HCT116 (cell line): ENCODE results near the gene TOLLIP. TPM values are rescaled to one million over a fixed set of nuclear protein-coding genes. Genes with fewer than 3 reads are reported as not detected.

Source experiments
- ATAC-seq: fragments of 200-7000 bp; cut with Tn5 transposase; 2 replicates; pipeline ENCODE4 v1.9.1; 2020; ENCODE audit warnings: mild to moderate bottlenecking, moderate library complexity
- BruUV-seq: library from RNA; stranded (reverse); fragments of 400-500 nt; replicated peaks from 2 replicates; lab custom pipeline; 2021; lab: Mats Ljungman, UMichigan
- CTCF ChIA-PET: fragments of 300-600 bp; sonication (Branson Sonifier 250); formaldehyde crosslinking; loops from one replicate; lab custom pipeline; 2021; ENCODE audit warnings: antibody characterized with exemption; lab: Charles Lee
- POLR2A ChIA-PET: fragments of 300-600, 350-600 bp; sonication (Branson Sonifier 250); formaldehyde crosslinking; loops from one replicate; lab custom pipeline; 2021; ENCODE audit warnings: antibody characterized with exemption; lab: Charles Lee
- RAD21 ChIA-PET, 2 experiments: fragments of 300-600 bp; sonication (Branson Sonifier 250); formaldehyde crosslinking; loops; one replicate each; lab custom pipeline; 2023; ENCODE audit warnings: low total read pairs in 2 of 2; ENCODE audit not compliant: uncharacterized antibody in 2 of 2, unreplicated experiment in 2 of 2, low non-redundant PET in 1 of 2; lab: Charles Lee
- DNase-seq: peaks from one replicate; pipeline ENCODE4 v3.0.0-alpha.2; 2010; ENCODE audit warnings: low read depth, low spot score
- H2AFZ ChIP-seq: fragments of 200-600 bp; shearing (Covaris generic), sonication (generic); 2 replicates; pipeline ENCODE4 v1.6.1; 2017; ENCODE audit warnings: low read depth, mixed run types, mixed read lengths, antibody characterized with exemption, low read length; ENCODE audit not compliant: poor library complexity, severe bottlenecking
- H3K27ac ChIP-seq: 2 replicates; pipeline ENCODE4 v1.5.1; 2012; ENCODE audit warnings: low read depth, low read length
- H3K27me3 ChIP-seq: fragments of 200-600 bp; sonication (generic); 2 replicates; pipeline ENCODE4 v1.6.1; 2016; ENCODE audit warnings: mixed run types, low read length, mixed read lengths; ENCODE audit not compliant: insufficient read depth
- H3K36me3 ChIP-seq, 2 experiments: fragments of 200-500 bp in 1 of 2; fragments of 200-600 bp in 1 of 2; sonication (Bioruptor generic) in 1 of 2; sonication (generic) in 1 of 2; 2 replicates each; pipeline versions ENCODE4 v1.5.1 to v1.6.1; 2014 to 2016; ENCODE audit warnings: low read length in 2 of 2, inconsistent platforms in 1 of 2, mixed read lengths in 1 of 2, mixed run types in 1 of 2; ENCODE audit not compliant: insufficient read depth in 2 of 2, control insufficient read depth in 1 of 2
- H3K4me1 ChIP-seq, 2 experiments: fragments of 200-600 bp in 1 of 2; sonication (generic) in 1 of 2; 2 replicates each; pipeline versions ENCODE4 v1.5.1 to v1.6.1; 2012 to 2017; ENCODE audit warnings: low read length in 2 of 2, inconsistent platforms in 1 of 2, mild to moderate bottlenecking in 1 of 2, mixed read lengths in 1 of 2, mixed run types in 1 of 2, moderate library complexity in 1 of 2; ENCODE audit not compliant: insufficient read depth in 2 of 2, control insufficient read depth in 1 of 2
- H3K4me2 ChIP-seq: fragments of 200-600 bp; sonication (generic); 2 replicates; pipeline ENCODE4 v1.6.1; 2017; ENCODE audit warnings: mixed run types, low read length, mixed read lengths
- H3K4me3 ChIP-seq, 2 experiments: fragments of 200-600 bp in 1 of 2; sonication (generic) in 1 of 2; replicated peaks in 1 of 2; 2 replicates each; pipeline ENCODE4 v1.5.1; 2011 to 2016; ENCODE audit warnings: low read length in 2 of 2, control low read depth in 1 of 2, low read depth in 1 of 2, mild to moderate bottlenecking in 1 of 2, mixed read lengths in 1 of 2, mixed run types in 1 of 2
- H3K79me2 ChIP-seq: fragments of 200-600 bp; sonication (generic); 2 replicates; pipeline ENCODE4 v1.6.1; 2017; ENCODE audit warnings: mild to moderate bottlenecking, mixed run types, low read length, moderate library complexity, mixed read lengths; ENCODE audit not compliant: insufficient read depth
- H3K9ac ChIP-seq: fragments of 200-600 bp; sonication (generic); 2 replicates; pipeline ENCODE4 v1.6.1; 2016; ENCODE audit warnings: low read length, mixed read lengths
- H3K9me2 ChIP-seq: fragments of 200-600 bp; sonication (generic), shearing (Covaris generic); 2 replicates; pipeline ENCODE4 v1.6.1; 2017; ENCODE audit warnings: mixed run types, mild to moderate bottlenecking, moderate library complexity; ENCODE audit not compliant: insufficient read depth
- H3K9me3 ChIP-seq, 2 experiments: fragments of 200-500 bp in 1 of 2; fragments of 200-600 bp in 1 of 2; sonication (Bioruptor generic) in 1 of 2; sonication (generic) in 1 of 2; 2 replicates each; pipeline ENCODE4 v1.6.1; 2014 to 2017; ENCODE audit warnings: low read length in 2 of 2, mixed read lengths in 2 of 2, inconsistent platforms in 1 of 2, low read depth in 1 of 2, mild to moderate bottlenecking in 1 of 2, mixed run types in 1 of 2, moderate library complexity in 1 of 2; ENCODE audit not compliant: control insufficient read depth in 1 of 2, insufficient read depth in 1 of 2
- H4K20me1 ChIP-seq: fragments of 200-600 bp; sonication (generic), shearing (Covaris generic); 2 replicates; pipeline ENCODE4 v1.6.1; 2017; ENCODE audit warnings: mixed run types, mild to moderate bottlenecking, moderate library complexity; ENCODE audit not compliant: insufficient read depth
- CTCF ChIP-seq, 3 experiments: fragments of 200-600 bp in 1 of 3; sonication (generic) in 1 of 3; IDR thresholded peaks in 2 of 3; conservative IDR thresholded peaks in 1 of 3; 2 replicates each; pipeline ENCODE4 v1.5.1; 2012 to 2017; ENCODE audit warnings: low read depth in 2 of 3, low read length in 2 of 3, antibody characterized with exemption in 1 of 3, borderline replicate concordance in 1 of 3, control low read depth in 1 of 3, mild to moderate bottlenecking in 1 of 3, mixed read lengths in 1 of 3, mixed run types in 1 of 3, moderate library complexity in 1 of 3; ENCODE audit not compliant: insufficient read depth in 1 of 3
- EGR1 ChIP-seq: IDR thresholded peaks from 2 replicates; pipeline ENCODE4 v1.6.1; 2012; ENCODE audit warnings: low read depth
- ELF1 ChIP-seq: IDR thresholded peaks from 2 replicates; pipeline ENCODE4 v1.6.1; 2012; ENCODE audit warnings: low read depth, borderline replicate concordance
- EZH2 ChIP-seq: fragments of 200-600 bp; sonication (generic); IDR thresholded peaks from 2 replicates; pipeline ENCODE4 v1.6.1; 2017; ENCODE audit warnings: antibody characterized with exemption, mixed run types
- JUND ChIP-seq: IDR thresholded peaks from 2 replicates; pipeline ENCODE4 v1.6.1; 2012
- MAX ChIP-seq: IDR thresholded peaks from 2 replicates; pipeline ENCODE4 v1.6.1; 2012
- POLR2AphosphoS5 ChIP-seq: IDR thresholded peaks from 2 replicates; pipeline ENCODE4 v1.6.1; 2011; ENCODE audit warnings: mild to moderate bottlenecking, low read depth, low read length, moderate library complexity
- SIN3A ChIP-seq: IDR thresholded peaks from 2 replicates; pipeline ENCODE4 v1.6.1; 2012; ENCODE audit warnings: low read depth
- SP1 ChIP-seq: IDR thresholded peaks from 2 replicates; pipeline ENCODE4 v1.6.1; 2012; ENCODE audit warnings: low read depth
- ZBTB33 ChIP-seq: IDR thresholded peaks from 2 replicates; pipeline ENCODE4 v1.6.1; 2011; ENCODE audit warnings: mild to moderate bottlenecking, low read length, moderate library complexity; ENCODE audit not compliant: insufficient replicate concordance; ENCODE audit errors: extremely low read depth
- ZFX ChIP-seq: fragments of 450-650 bp; IDR thresholded peaks from 2 replicates; pipeline ENCODE4 v1.6.1; 2017
- intact Hi-C: fragments of 100-400 bp; cut with micrococcal nuclease; formaldehyde crosslinking; loops from 2 replicates; pipeline ENCODE4 v1.10.0; 2022
- total RNA-seq: library from RNA; stranded (reverse); gene quantifications from one replicate; pipeline ENCODE4 v1.2.1, GENCODE V29; 2021; ENCODE audit not compliant: unreplicated experiment

The TOLLIP gene
- total RNA-seq, 1 experiment from 2014 or later = 28.5 TPM

- ChIA-PET CTCF (no interaction called here), RAD21 (no interaction called here), POLR2A (no interaction called here)
- Histone ChIP-seq H4K20me1 (no peaks in the 10 kb centered on the region), H3K36me3 (0 out of 4 replicates have a peak, but pooled peaks cover 0 to 6% of the 10 kb centered on the region in 2 experiments), H3K27ac (no peak overlapping the region), H2AFZ (no peak overlapping the region), H3K4me3 (no peak overlapping the region), H3K4me2 (no peak overlapping the region), H3K9ac (no peak overlapping the region), H3K9me2 (no peaks in the 10 kb centered on the region), H3K9me3 (no peaks in the 10 kb centered on the region), H3K27me3 (no peaks in the 10 kb centered on the region), H3K79me2 (no peaks in the 10 kb centered on the region), H3K4me1 (no peaks in the 10 kb centered on the region)
- ATAC-seq (no peak), DNase-seq (no peak)
- BruUV-seq = no TSS peak
- intact Hi-C loops = no loop called here
- TF ChIP-seq SP1 (no peak), MAX (no peak), JUND (no peak), SIN3A (no peak), POLR2AphosphoS5 (no peak), ELF1 (no peak), EZH2 (no peak), ZFX (no peak), ZBTB33 (no peak), CTCF (IDR thresholded peaks at IDR 0.05 in 2 of 3, conservative IDR thresholded peaks at IDR 0.05 in 1 of 3; ENCODE audit: borderline replicate concordance in 1 of 3, insufficient read depth in 1 of 3, low read depth in 2 of 3, low read length in 2 of 3) (no peak), EGR1 (no peak)
These were observed 19.1 kb downstream of the TOLLIP start for GRCh38 chr11:1290052-1291040.
